H1 (cell line): ENCODE results near the gene DCPS. TPM values are rescaled to one million over a fixed set of nuclear protein-coding genes. Genes with fewer than 3 reads are reported as not detected.

ENCODE experiments used
- CTCF ChIA-PET: fragments of 300-600 bp; sonication (Branson Sonifier 250); formaldehyde crosslinking; loops from one replicate; lab custom pipeline; 2021; ENCODE audit not compliant: partially characterized antibody; lab: Charles Lee
- POLR2A ChIA-PET: fragments of 300-600 bp; sonication (Branson Sonifier 250); formaldehyde crosslinking; loops from one replicate; lab custom pipeline; 2021; ENCODE audit warnings: inconsistent platforms; ENCODE audit not compliant: partially characterized antibody; lab: Charles Lee
- DNase-seq, 2 experiments: peaks; one replicate each; pipeline versions ENCODE4 v3.0.0 to v3.0.0-alpha.2; 2010 to 2022; ENCODE audit warnings: low spot score in 2 of 2, low read depth in 1 of 2, mixed read lengths in 1 of 2
- FAIRE-seq: peaks from 2 replicates; lab custom pipeline; 2011; peaks lifted over from hg19 to GRCh38; lab: Jason Lieb, UNC
- H2AFZ ChIP-seq: 2 replicates; pipeline ENCODE4 v1.8.1; 2012; ENCODE audit warnings: low read length, inconsistent platforms
- H2AK5ac ChIP-seq: 2 replicates; pipeline ENCODE4 v1.6.1; 2013; ENCODE audit warnings: low read depth, low read length
- H2BK120ac ChIP-seq: replicated peaks from 2 replicates; pipeline ENCODE3; 2013; ENCODE audit warnings: low read depth, low read length, inconsistent platforms
- H2BK12ac ChIP-seq: 2 replicates; pipeline ENCODE4 v1.6.1; 2013; ENCODE audit warnings: low read depth, low read length
- H2BK15ac ChIP-seq: 2 replicates; pipeline ENCODE4 v1.6.1; 2013; ENCODE audit warnings: low read length
- H2BK20ac ChIP-seq: 2 replicates; pipeline ENCODE4 v1.6.1; 2013; ENCODE audit warnings: low read length
- H2BK5ac ChIP-seq: 2 replicates; pipeline ENCODE4 v1.6.1; 2013; ENCODE audit warnings: low read depth, low read length
- H3K14ac ChIP-seq: 2 replicates; pipeline ENCODE4 v1.6.1; 2013; ENCODE audit warnings: inconsistent platforms; ENCODE audit not compliant: insufficient read length
- H3K18ac ChIP-seq: 2 replicates; pipeline ENCODE4 v1.6.1; 2013; ENCODE audit warnings: low read length; ENCODE audit errors: extremely low read depth
- H3K23ac ChIP-seq: 2 replicates; pipeline ENCODE4 v1.6.1; 2013; ENCODE audit warnings: inconsistent platforms; ENCODE audit not compliant: insufficient read length
- H3K23me2 ChIP-seq: 2 replicates; pipeline ENCODE4 v1.6.1; 2013; ENCODE audit warnings: low read depth, low read length
- H3K27ac ChIP-seq: 2 replicates; pipeline ENCODE4 v1.6.1; 2011; ENCODE audit warnings: low read depth, low read length, inconsistent platforms
- H3K27me3 ChIP-seq, 4 experiments: replicated peaks in 1 of 4; 1 replicate in 1 of 4; 2 replicates in 3 of 4; pipeline versions ENCODE4 v1.6.1 to v1.8.1; 2011 to 2013; ENCODE audit warnings: low read length in 3 of 4, mild to moderate bottlenecking in 3 of 4, inconsistent platforms in 2 of 4, mixed read lengths in 2 of 4, moderate library complexity in 1 of 4; ENCODE audit not compliant: control insufficient read depth in 3 of 4, insufficient read depth in 3 of 4; ENCODE audit errors: extremely low read depth in 1 of 4
- H3K36me3 ChIP-seq, 4 experiments: 2 replicates each; pipeline versions ENCODE4 v1.6.1 to v1.8.1; 2011 to 2013; ENCODE audit warnings: mild to moderate bottlenecking in 4 of 4, low read length in 3 of 4, moderate library complexity in 2 of 4, control low read depth in 1 of 4, inconsistent platforms in 1 of 4; ENCODE audit not compliant: insufficient read depth in 4 of 4, control insufficient read depth in 2 of 4
- H3K4ac ChIP-seq: replicated peaks from 2 replicates; pipeline ENCODE3; 2013; ENCODE audit warnings: low read length, low read depth, mixed read lengths, inconsistent platforms; ENCODE audit not compliant: insufficient read length
- H3K4me1 ChIP-seq, 4 experiments: replicated peaks in 1 of 4; 1 replicate in 1 of 4; 2 replicates in 3 of 4; pipeline versions ENCODE4 v1.6.1 to v1.8.1; 2011 to 2013; ENCODE audit warnings: low read length in 3 of 4, inconsistent platforms in 2 of 4, mixed read lengths in 1 of 4; ENCODE audit not compliant: insufficient read depth in 4 of 4, control insufficient read depth in 3 of 4
- H3K4me2 ChIP-seq, 2 experiments: 2 replicates each; pipeline versions ENCODE4 v1.6.1 to v1.8.1; 2011 to 2013; ENCODE audit warnings: low read depth in 2 of 2, low read length in 2 of 2, control low read depth in 1 of 2, inconsistent platforms in 1 of 2, mild to moderate bottlenecking in 1 of 2; ENCODE audit not compliant: insufficient read depth in 1 of 2
- H3K4me3 ChIP-seq, 4 experiments: fragments of 200-600, 300-600 bp in 1 of 4; sonication (generic), shearing (Covaris generic), sonication (Bioruptor Twin) in 1 of 4; 2 replicates each; pipeline versions ENCODE4 v1.5.1 to v1.8.1; 2011 to 2016; ENCODE audit warnings: low read length in 4 of 4, low read depth in 3 of 4, control low read depth in 2 of 4, inconsistent platforms in 2 of 4, mild to moderate bottlenecking in 2 of 4, mixed read lengths in 1 of 4, moderate library complexity in 1 of 4; ENCODE audit not compliant: insufficient read depth in 2 of 4; ENCODE audit errors: extremely low read depth in 1 of 4
- H3K56ac ChIP-seq: replicated peaks from 2 replicates; pipeline ENCODE3; 2013; ENCODE audit warnings: low read depth, mild to moderate bottlenecking, mixed read lengths, low read length, inconsistent platforms; ENCODE audit not compliant: insufficient read length
- H3K79me1 ChIP-seq: 2 replicates; pipeline ENCODE4 v1.6.1; 2013; ENCODE audit warnings: low read depth, low read length, control low read depth
- H3K79me2 ChIP-seq, 2 experiments: 2 replicates each; pipeline versions ENCODE4 v1.6.1 to v1.8.1; 2012 to 2013; ENCODE audit warnings: low read length in 2 of 2, mild to moderate bottlenecking in 2 of 2, inconsistent platforms in 1 of 2; ENCODE audit not compliant: insufficient read depth in 2 of 2, control insufficient read depth in 1 of 2
- H3K9ac ChIP-seq, 4 experiments: replicated peaks in 1 of 4; 1 replicate in 1 of 4; 2 replicates in 3 of 4; pipeline versions ENCODE4 v1.6.1 to v1.8.1; 2011 to 2013; ENCODE audit warnings: low read depth in 3 of 4, low read length in 3 of 4, control low read depth in 2 of 4, mild to moderate bottlenecking in 2 of 4, moderate library complexity in 2 of 4, inconsistent platforms in 1 of 4; ENCODE audit errors: extremely low read depth in 1 of 4
- H3K9me3 ChIP-seq, 2 experiments: 2 replicates each; pipeline versions ENCODE4 v1.6.1 to v1.8.1; 2012 to 2013; ENCODE audit warnings: mild to moderate bottlenecking in 2 of 2, moderate library complexity in 2 of 2, control low read depth in 1 of 2, inconsistent platforms in 1 of 2, low read depth in 1 of 2, low read length in 1 of 2, mixed read lengths in 1 of 2; ENCODE audit not compliant: insufficient read depth in 2 of 2
- H4K20me1 ChIP-seq, 2 experiments: replicated peaks in 1 of 2; 2 replicates each; pipeline versions ENCODE3 to v1.8.1; 2011 to 2013; ENCODE audit warnings: inconsistent platforms in 2 of 2, low read length in 2 of 2, mild to moderate bottlenecking in 1 of 2; ENCODE audit not compliant: insufficient read depth in 2 of 2, control insufficient read depth in 1 of 2
- H4K5ac ChIP-seq: 2 replicates; pipeline ENCODE4 v1.6.1; 2013; ENCODE audit warnings: low read length, low read depth, mixed read lengths, inconsistent platforms; ENCODE audit not compliant: insufficient read length
- H4K8ac ChIP-seq: 2 replicates; pipeline ENCODE4 v1.8.0; 2013; ENCODE audit warnings: mild to moderate bottlenecking, moderate library complexity, low read length, inconsistent platforms; ENCODE audit not compliant: insufficient read depth; ENCODE audit errors: extremely low read depth
- H4K91ac ChIP-seq: replicated peaks from 2 replicates; pipeline ENCODE3; 2013; ENCODE audit warnings: low read length, mixed read lengths, inconsistent platforms; ENCODE audit not compliant: insufficient read length
- RAD21 ChIP-seq, 2 experiments: IDR thresholded peaks in 1 of 2; conservative IDR thresholded peaks in 1 of 2; 2 replicates each; pipeline ENCODE4 v1.6.1; 2011; ENCODE audit warnings: low read depth in 2 of 2, low read length in 2 of 2, improper control_type of control experiment in 1 of 2, inconsistent platforms in 1 of 2, mild to moderate bottlenecking in 1 of 2, moderate library complexity in 1 of 2
- WGBS, 2 experiments: shearing (Covaris generic) in 1 of 2; methylation state at CpG; one replicate each; pipeline versions ENCODE4 v1.1.6 to v1.1.7; 2013 to 2015; ENCODE audit warnings: low lambda C conversion rate in 2 of 2, mixed read lengths in 2 of 2, inconsistent platforms in 1 of 2, low coverage in 1 of 2, missing lambda C conversion rate in 1 of 2; ENCODE audit not compliant: insufficient replicate concordance in 2 of 2, insufficient coverage in 1 of 2, insufficient read length in 1 of 2; ENCODE audit errors: extremely low coverage in 1 of 2, missing lambda C conversion rate in 1 of 2; 5-methylcytosine and 5-hydroxymethylcytosine counted together
- polyA plus RNA-seq, 7 experiments: library from polyadenylated mRNA; depleted of rRNA in 3 of 7; stranded (reverse) in 5 of 7; unstranded in 2 of 7; fragments of >200 nt in 5 of 7; fragments of 200-250 nt in 2 of 7; gene quantifications; 1 replicate in 5 of 7; 2 replicates in 1 of 7; 4 replicates in 1 of 7; pipeline versions ENCODE4 v1.2.1 to v1.2.3, GENCODE V29; 2011 to 2013; ENCODE audit warnings: missing spikeins in 2 of 7, mixed read lengths in 2 of 7
- total RNA-seq: library from RNA; stranded (reverse); fragmentation: NEBNext Ultra II Directional; extraction: Animal tissue kit (Norgen Biotek cat#: 25700); gene quantifications from 2 replicates; pipeline ENCODE4 v1.2.1, GENCODE V29; 2021

The DCPS gene
- total and polyA plus RNA-seq, 2 of the 8 experiments (the other 6 are each of a cell fraction or from before 2014, with no cell fraction given), result 24.6 to 55.2 TPM

- Histone ChIP-seq H3K79me1 (peaks cover 2% of the 10 kb centered on the region; the same call in 1 of the 2 replicates), H3K56ac (no peak overlapping the region), H3K14ac (no peak overlapping the region), H3K9ac (no peak overlapping the region), H2BK120ac (no peak overlapping the region), H2AFZ (no peak overlapping the region), H3K4ac (no peak overlapping the region), H3K9me3 (no peaks in the 10 kb centered on the region), H2BK20ac (no peak overlapping the region), H2BK12ac (no peak overlapping the region), H3K27ac (no peak overlapping the region), H4K8ac (no peak overlapping the region), H3K79me2 (no peaks in the 10 kb centered on the region), H3K4me2 (no peak overlapping the region), H4K91ac (no peak overlapping the region), H4K5ac (no peak overlapping the region), H2BK15ac (no peak overlapping the region), H3K18ac (no peak overlapping the region), H3K4me1 (no peaks in the 10 kb centered on the region; a peak in 1 of 7 replicates), H2BK5ac (no peak overlapping the region), H3K23me2 (no peaks in the 10 kb centered on the region), H4K20me1 (peaks cover 0 to 1% of the 10 kb centered on the region in 2 experiments), H3K23ac (no peak overlapping the region), H2AK5ac (no peak overlapping the region), H3K36me3 (peaks cover 0 to 4% (median 2%) of the 10 kb centered on the region in 4 experiments; a peak in 2 of 8 replicates), H3K27me3 (no peaks in the 10 kb centered on the region), H3K4me3 (no peak overlapping the region)
- ChIA-PET POLR2A (no interaction called here), CTCF (interaction anchor here (1.2 kb wide), 1 partner anchor 131 kb away, joined by 3 read pairs; no protein-coding TSS in a partner anchor)
- no peak for FAIRE-seq
- DNase-seq, result no peak
- WGBS, 2 experiments, result 95% methylated on average over 5 of the region's 5 CpGs; no CpG with 5 or more reads in 1 of the 2 experiments
- no peak for TF ChIP-seq RAD21 (IDR thresholded peaks at IDR 0.05 in 1 of 2, conservative IDR thresholded peaks at IDR 0.05 in 1 of 2; ENCODE audit: low read depth in 2 of 2, low read length in 2 of 2)
These were observed 10.0 kb downstream of the DCPS start for GRCh38 chr11:126313826-126314225.
